ENCODE measurements around the gene FAM193B. TPM values are rescaled to one million over a fixed set of nuclear protein-coding genes. Genes with fewer than 3 reads are reported as not detected.

Gene FAM193B
- 27.3 and 33.9 TPM in 2 replicates for total RNA-seq

DNA sequence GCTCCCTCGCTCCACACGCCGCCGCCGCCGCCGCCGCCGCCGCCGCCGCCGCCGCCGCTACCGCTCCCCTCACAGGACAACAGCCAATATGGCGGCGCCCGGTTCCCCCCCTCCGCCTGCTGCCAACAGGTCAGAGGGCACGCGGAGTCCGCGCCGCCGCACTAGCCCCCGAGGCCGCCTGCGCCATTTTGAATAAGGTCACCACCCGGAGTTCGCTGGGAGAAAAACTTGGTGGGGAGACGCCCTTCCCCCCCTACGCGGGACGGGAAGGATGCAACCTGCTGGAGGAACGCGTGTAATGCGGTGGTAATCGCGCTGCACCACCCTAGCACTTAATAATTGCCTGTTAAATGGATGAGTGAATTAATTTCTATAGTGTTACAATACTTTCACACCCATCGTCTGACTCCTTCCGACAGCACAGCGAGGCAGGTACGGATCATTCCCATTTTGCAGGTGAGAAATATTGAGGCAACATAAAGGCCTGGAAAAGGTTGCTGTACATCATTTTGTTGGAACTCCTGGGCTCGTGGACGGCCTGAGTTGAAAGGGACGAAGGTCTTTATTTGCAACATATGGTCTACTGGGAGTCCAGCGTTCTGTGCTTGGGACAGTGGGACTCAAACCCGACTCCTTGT is at the start of gene FAM193B:
FAM193B (minus strand) TSS at position 90 of the 638 bp plus-strand sequence. CDS start 105 bp downstream, outside the sequence.

DNA sequence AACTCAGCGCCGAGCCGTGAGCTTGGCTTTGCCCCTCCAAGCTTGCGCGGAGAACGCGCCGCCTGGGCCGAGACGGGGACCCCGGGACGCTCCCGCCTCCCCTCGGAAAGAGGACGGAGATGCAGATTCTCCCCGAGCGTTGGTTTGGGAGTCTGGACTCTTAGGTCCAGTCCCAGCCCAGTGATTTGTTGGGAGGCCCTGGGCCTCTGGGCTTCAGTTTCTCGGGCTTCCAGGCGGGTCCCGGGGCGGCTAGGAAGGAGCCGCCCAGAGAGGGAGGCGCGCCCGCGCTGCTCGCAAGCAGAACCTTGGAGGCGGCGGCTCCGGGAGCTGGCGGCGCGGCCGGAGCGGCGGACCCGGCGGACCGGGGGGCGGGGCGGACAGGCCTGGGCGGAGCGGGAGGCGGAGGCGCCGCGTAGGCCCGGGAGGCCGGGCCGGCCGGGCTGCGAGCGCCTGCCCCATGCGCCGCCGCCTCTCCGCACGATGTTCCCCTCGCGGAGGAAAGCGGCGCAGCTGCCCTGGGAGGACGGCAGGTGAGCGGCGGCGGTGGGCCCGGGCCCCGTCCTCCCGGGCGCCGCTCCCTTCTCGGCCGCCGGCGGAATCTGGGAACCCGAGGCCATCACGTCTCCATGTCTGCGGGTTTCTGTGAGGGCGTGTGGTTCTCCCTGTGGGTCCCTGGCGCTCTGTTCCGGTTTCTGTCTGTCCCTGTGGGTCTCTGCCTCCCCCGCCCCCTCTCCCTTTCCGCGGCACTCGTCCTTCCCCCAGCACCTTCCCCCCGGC is 45.6 kb upstream of the FAM193B start, which contains the start of gene B4GALT7:
B4GALT7 (plus strand) TSS at position 402 of the 777 bp plus-strand sequence; CDS start at position 481, 79 bp downstream.

DNA sequence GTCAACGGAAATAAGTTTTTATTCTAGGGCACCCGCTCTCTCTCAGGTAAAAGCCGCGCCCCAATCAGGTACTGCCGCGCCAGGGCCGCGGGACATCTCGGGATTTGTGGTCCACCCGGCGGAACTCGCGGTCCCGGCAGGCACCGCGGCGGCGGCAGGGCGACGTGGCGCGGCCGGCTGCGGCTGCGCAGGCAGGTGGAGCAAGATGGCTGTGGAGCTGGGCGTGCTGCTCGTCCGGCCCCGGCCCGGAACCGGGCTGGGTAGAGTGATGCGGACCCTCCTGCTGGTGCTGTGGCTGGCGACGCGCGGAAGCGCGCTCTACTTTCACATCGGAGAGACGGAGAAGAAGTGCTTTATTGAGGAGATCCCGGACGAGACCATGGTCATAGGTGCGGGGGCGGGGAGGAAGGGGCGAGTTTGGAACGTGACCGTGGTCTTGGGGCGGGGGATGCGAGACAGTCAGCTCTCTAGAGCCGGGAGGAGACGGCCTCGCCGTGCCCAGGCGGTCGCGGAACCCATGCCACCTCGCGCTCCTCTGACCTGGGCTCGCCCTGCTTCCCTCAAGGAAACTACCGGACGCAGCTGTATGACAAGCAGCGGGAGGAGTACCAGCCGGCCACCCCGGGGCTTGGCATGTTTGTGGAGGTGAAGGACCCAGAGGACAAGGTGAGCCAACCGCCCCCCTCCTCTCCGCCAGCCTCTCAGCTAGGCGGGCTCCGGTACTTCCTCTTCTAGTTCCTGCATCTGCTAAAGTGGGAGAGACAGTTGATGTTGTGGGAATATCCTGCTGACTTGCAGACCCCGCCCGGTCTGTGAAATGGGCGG is 37.9 kb upstream of the FAM193B start, which contains the start of gene TMED9:
TMED9 (plus strand) TSS at position 194 of the 825 bp plus-strand sequence; CDS start at position 206, 12 bp downstream.

GRCh38 chr5:177516601-177517568 is 37.5 kb downstream of the FAM193B start, which contains the start of gene DDX41:
TSS of gene DDX41 (minus strand) at chr5:177516961. CDS start at chr5:177516945, 16 bp downstream.

GRCh38 chr5:177509381-177509951 is 44.9 kb downstream of the FAM193B start, which contains the start of gene DOK3:
TSS of gene DOK3 (minus strand) at chr5:177509826. CDS start at chr5:177509540, 286 bp downstream.

GRCh38 chr5:177497292-177498012 is 56.9 kb downstream of the FAM193B start, which contains the start of gene PDLIM7:
TSS of gene PDLIM7 (minus strand) at chr5:177497604. CDS start at chr5:177496512, 1,092 bp downstream.

GRCh38 chr5:177473443-177474001 is 80.8 kb downstream of the FAM193B start, which contains the start of gene DBN1:
TSS of gene DBN1 (minus strand) at chr5:177473634. CDS start at chr5:177473521, 113 bp downstream.

Other genes with a start within 250 kb of the FAM193B start
- 5.8 and 10.9 TPM in 2 replicates for gene MXD3, start 242.7 kb downstream of the FAM193B start, total RNA-seq
- gene LMAN2, start 202.9 kb downstream of the FAM193B start, total RNA-seq: 280 and 321 TPM in 2 replicates
- 23.4 and 31.0 TPM in 2 replicates for gene RGS14, start 196.6 kb downstream of the FAM193B start, total RNA-seq
- not detected in 2 replicates for gene SLC34A1, start 170.1 kb downstream of the FAM193B start, total RNA-seq
- gene PFN3, start 153.9 kb downstream of the FAM193B start, total RNA-seq: not detected in 2 replicates
- 14.4 and 19.6 TPM in 2 replicates for gene F12, start 145.0 kb downstream of the FAM193B start, total RNA-seq
- 44.1 and 50.4 TPM in 2 replicates for gene GRK6, start 127.9 kb downstream of the FAM193B start, total RNA-seq
- 21.9 and 29.7 TPM in 2 replicates for gene PRR7, start 107.7 kb downstream of the FAM193B start, total RNA-seq
- 126 and 146 TPM in 2 replicates for gene DBN1, start 80.9 kb downstream of the FAM193B start, total RNA-seq
- 108 and 136 TPM in 2 replicates for gene PDLIM7, start 57.0 kb downstream of the FAM193B start, total RNA-seq
- gene DOK3, start 44.7 kb downstream of the FAM193B start, total RNA-seq: 0.99 and 1.9 TPM in 2 replicates
- gene DDX41, start 37.6 kb downstream of the FAM193B start, total RNA-seq: 136 and 138 TPM in 2 replicates
- gene TMED9, start 37.6 kb upstream of the FAM193B start, total RNA-seq: 134 and 136 TPM in 2 replicates
- gene B4GALT7, start 45.6 kb upstream of the FAM193B start, total RNA-seq: 25.7 and 30.0 TPM in 2 replicates
- not detected in 2 replicates for gene FAM153A, start 228.3 kb upstream of the FAM193B start, total RNA-seq